NCI-H187 (cell line): ENCODE data around the gene TSSK1B.
"Not testable (repeated sequence)": the region's sequence is repeated elsewhere in the genome, so short reads cannot be mapped to it uniquely, and the experiment has no call there.

Experiments used
- DNase-seq, 2 experiments: peaks; one replicate each; lab custom pipeline; 2025; lab: John Stamatoyannopoulos, UW

Gene TSSK1B

DNA sequence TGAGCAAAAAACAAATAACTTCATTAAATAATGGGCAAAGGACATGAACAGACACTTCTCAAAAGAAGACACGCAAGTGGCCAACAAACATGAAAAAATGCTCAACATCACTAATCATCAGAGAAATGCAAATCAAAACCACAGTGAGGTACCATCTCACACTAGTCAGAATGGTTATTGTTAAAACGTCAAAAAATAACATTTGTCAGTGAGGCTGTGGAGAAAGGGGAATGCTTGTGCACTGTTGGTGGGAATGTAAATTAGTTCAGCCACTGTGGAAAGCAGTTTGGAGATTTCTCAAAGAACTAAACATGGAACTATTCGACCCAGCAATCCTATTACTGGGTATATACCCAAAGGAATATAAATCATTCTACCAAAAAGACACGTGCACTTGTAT lies 36.8 kb downstream of the TSSK1B start:
- not testable (repeated sequence) for DNase-seq

GRCh38 chr5:113397046-113397445 lies 37.7 kb downstream of the TSSK1B start:
- no peak for DNase-seq

- DNase-seq, result no peak
Observed at GRCh38 chr5:113394658-113395057, 40.1 kb downstream of the TSSK1B start.

DNA sequence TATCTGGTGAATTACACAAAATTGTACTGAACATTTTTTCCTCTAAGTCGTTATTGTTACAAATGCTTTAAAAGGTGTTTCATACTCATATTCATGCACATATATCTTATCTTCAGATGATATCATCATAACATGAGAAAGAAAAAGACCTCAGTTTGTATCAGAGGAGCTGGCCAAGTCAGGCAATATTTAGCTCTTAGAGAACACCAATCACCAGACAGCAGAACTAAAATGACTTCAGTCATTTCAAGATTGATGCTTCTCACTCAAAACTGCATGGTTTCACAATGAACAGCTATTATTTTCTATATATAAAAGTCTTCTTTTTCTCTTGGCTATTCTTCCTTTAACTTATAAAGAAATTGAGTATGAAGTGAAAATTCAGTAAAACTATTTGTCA lies 44.6 kb downstream of the TSSK1B start:
- DNase-seq, result no peak

DNA sequence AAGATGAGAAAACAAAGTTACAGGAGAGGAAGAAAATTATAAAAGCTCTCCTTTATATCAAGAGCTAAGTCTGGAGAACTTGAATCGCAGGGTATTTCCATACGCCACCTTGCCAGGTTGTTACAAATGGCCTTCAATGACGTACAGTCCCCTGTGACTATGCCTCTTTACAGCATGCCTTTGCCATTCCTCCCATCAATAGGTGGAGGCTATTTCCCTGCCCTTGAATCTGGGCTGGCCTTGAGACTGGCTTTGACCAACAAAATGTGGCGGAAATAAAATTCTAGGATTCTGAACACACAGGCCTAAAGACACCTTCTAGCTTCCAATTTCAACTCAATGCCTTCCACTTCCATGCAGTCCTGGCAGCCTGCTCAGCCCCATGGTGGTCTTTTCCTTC lies 45.7 kb downstream of the TSSK1B start:
- DNase-seq, result no peak

GRCh38 chr5:113387844-113388243 lies 46.9 kb downstream of the TSSK1B start:
- DNase-seq, result no peak

GRCh38 chr5:113384782-113385285 lies 50.0 kb downstream of the TSSK1B start:
- DNase-seq, result no peak

GRCh38 chr5:113382731-113383130 lies 52.1 kb downstream of the TSSK1B start:
- no peak for DNase-seq
